H9 (cell line): Measurements from ENCODE around the gene TRAT1. TPM values are rescaled to one million over a fixed set of nuclear protein-coding genes. Genes with fewer than 3 reads are reported as not detected.

ENCODE experiments used
- DNase-seq: peaks from one replicate; pipeline ENCODE4 v3.0.0-alpha.2; 2017
- H2AFZ ChIP-seq: one replicate; pipeline ENCODE4 v1.6.1; 2013; ENCODE audit warnings: mild to moderate bottlenecking, low read length, control low read depth, moderate library complexity
- H2AK5ac ChIP-seq: 2 replicates; pipeline ENCODE4 v1.6.1; 2013; ENCODE audit warnings: low read length, control low read depth, mixed read lengths; ENCODE audit not compliant: insufficient read length
- H2BK120ac ChIP-seq: one replicate; pipeline ENCODE4 v1.6.1; 2013; ENCODE audit warnings: low read depth, mild to moderate bottlenecking, low read length, control low read depth, inconsistent platforms; ENCODE audit not compliant: poor library complexity, severe bottlenecking
- H2BK12ac ChIP-seq: 2 replicates; pipeline ENCODE4 v1.6.1; 2013; ENCODE audit warnings: low read length, control low read depth, mixed read lengths, low read depth; ENCODE audit not compliant: insufficient read length
- H2BK15ac ChIP-seq: 2 replicates; pipeline ENCODE4 v1.6.1; 2013; ENCODE audit warnings: low read depth, low read length, control low read depth
- H2BK20ac ChIP-seq: one replicate; pipeline ENCODE4 v1.6.1; 2013; ENCODE audit warnings: low read depth, mild to moderate bottlenecking, low read length, control low read depth, inconsistent platforms; ENCODE audit not compliant: poor library complexity, severe bottlenecking
- H2BK5ac ChIP-seq: 2 replicates; pipeline ENCODE4 v1.6.1; 2013; ENCODE audit warnings: low read length, control low read depth, mixed read lengths; ENCODE audit not compliant: insufficient read length
- H3K14ac ChIP-seq: 2 replicates; pipeline ENCODE4 v1.6.1; 2013; ENCODE audit warnings: low read length, control low read depth; ENCODE audit not compliant: insufficient read depth
- H3K18ac ChIP-seq: 2 replicates; pipeline ENCODE4 v1.6.1; 2013; ENCODE audit warnings: low read depth, mild to moderate bottlenecking, mixed read lengths, low read length, control low read depth; ENCODE audit not compliant: insufficient read length
- H3K23ac ChIP-seq: 2 replicates; pipeline ENCODE4 v1.6.1; 2013; ENCODE audit warnings: low read length, control low read depth, mixed read lengths, low read depth; ENCODE audit not compliant: insufficient read length
- H3K23me2 ChIP-seq: 2 replicates; pipeline ENCODE4 v1.6.1; 2013; ENCODE audit warnings: low read depth, mild to moderate bottlenecking, mixed read lengths, low read length, control low read depth; ENCODE audit not compliant: insufficient read length, poor library complexity, severe bottlenecking
- H3K27ac ChIP-seq: 2 replicates; pipeline ENCODE4 v1.5.1; 2013; ENCODE audit warnings: low read length, control low read depth, mixed read lengths, low read depth; ENCODE audit not compliant: insufficient read length
- H3K27me3 ChIP-seq: 2 replicates; pipeline ENCODE4 v1.6.1; 2013; ENCODE audit warnings: low read length, control low read depth, inconsistent platforms; ENCODE audit not compliant: insufficient read depth
- H3K4ac ChIP-seq: 2 replicates; pipeline ENCODE4 v1.6.1; 2013; ENCODE audit warnings: low read depth, mild to moderate bottlenecking, control low read depth, inconsistent platforms, low read length, moderate library complexity
- H3K4me1 ChIP-seq: 2 replicates; pipeline ENCODE4 v1.6.1; 2013; ENCODE audit warnings: low read length, control low read depth, inconsistent platforms; ENCODE audit not compliant: insufficient read depth
- H3K4me2 ChIP-seq: 2 replicates; pipeline ENCODE4 v1.6.1; 2013; ENCODE audit warnings: low read length, control low read depth, mixed read lengths; ENCODE audit not compliant: insufficient read length, insufficient read depth
- H3K56ac ChIP-seq: 2 replicates; pipeline ENCODE4 v1.6.1; 2013; ENCODE audit warnings: low read depth, mild to moderate bottlenecking, mixed read lengths, low read length, control low read depth; ENCODE audit not compliant: insufficient read length
- H3K79me1 ChIP-seq: 2 replicates; pipeline ENCODE4 v1.6.1; 2013; ENCODE audit warnings: low read depth, mild to moderate bottlenecking, moderate library complexity, low read length, control low read depth, inconsistent platforms; ENCODE audit not compliant: insufficient read depth, poor library complexity, severe bottlenecking
- H3K79me2 ChIP-seq: 2 replicates; pipeline ENCODE4 v1.6.1; 2013; ENCODE audit warnings: low read length, control low read depth, inconsistent platforms; ENCODE audit not compliant: insufficient read depth
- H3K9ac ChIP-seq: 2 replicates; pipeline ENCODE4 v1.6.1; 2013; ENCODE audit warnings: low read length, control low read depth, mixed read lengths; ENCODE audit not compliant: insufficient read length; ENCODE audit errors: extremely low read depth
- H3K9me3 ChIP-seq: one replicate; pipeline ENCODE4 v1.6.1; 2013; ENCODE audit warnings: low read depth, low read length, inconsistent platforms; ENCODE audit not compliant: control insufficient read depth
- H3T11ph ChIP-seq: one replicate; pipeline ENCODE4 v1.6.1; 2013; ENCODE audit warnings: mild to moderate bottlenecking, low read length, control low read depth, inconsistent platforms
- H4K20me1 ChIP-seq: one replicate; pipeline ENCODE4 v1.6.1; 2013; ENCODE audit not compliant: control insufficient read depth, insufficient read length, insufficient read depth
- H4K5ac ChIP-seq: 2 replicates; pipeline ENCODE4 v1.6.1; 2013; ENCODE audit warnings: low read depth, mild to moderate bottlenecking, mixed read lengths, low read length, control low read depth; ENCODE audit not compliant: insufficient read length
- H4K8ac ChIP-seq: replicated peaks from 2 replicates; pipeline ENCODE4 v1.6.1; 2013; ENCODE audit warnings: low read length, control low read depth, mixed read lengths, low read depth; ENCODE audit not compliant: insufficient read length
- H4K91ac ChIP-seq: 2 replicates; pipeline ENCODE4 v1.6.1; 2013; ENCODE audit warnings: low read depth, mild to moderate bottlenecking, moderate library complexity, mixed read lengths, low read length, control low read depth; ENCODE audit not compliant: insufficient read length
- H3K27ac Mint-ChIP-seq, 3 experiments: 2 replicates in 2 of 3; 3 replicates in 1 of 3; pipeline ENCODE4 v1.8.0; 2020 to 2021; ENCODE audit warnings: mixed read lengths in 3 of 3, mild to moderate bottlenecking in 1 of 3, moderate library complexity in 1 of 3
- H3K27me3 Mint-ChIP-seq: 2 replicates; pipeline ENCODE4 v1.8.0; 2021; ENCODE audit warnings: low read depth, mild to moderate bottlenecking, moderate library complexity, mixed read lengths
- H3K36me3 Mint-ChIP-seq, 3 experiments: 2 replicates in 2 of 3; 3 replicates in 1 of 3; pipeline ENCODE4 v1.8.0; 2020 to 2021; ENCODE audit warnings: low read depth in 3 of 3, mixed read lengths in 3 of 3; ENCODE audit not compliant: insufficient read depth in 1 of 3
- H3K4me1 Mint-ChIP-seq, 2 experiments: 2 replicates each; pipeline ENCODE4 v1.8.0; 2020; ENCODE audit warnings: mixed read lengths in 2 of 2
- H3K4me3 Mint-ChIP-seq, 2 experiments: 2 replicates in 1 of 2; 3 replicates in 1 of 2; pipeline ENCODE4 v1.8.0; 2020 to 2021; ENCODE audit warnings: mild to moderate bottlenecking in 2 of 2, mixed read lengths in 2 of 2, moderate library complexity in 1 of 2
- H3K9me3 Mint-ChIP-seq, 2 experiments: 2 replicates in 1 of 2; 3 replicates in 1 of 2; pipeline ENCODE4 v1.8.0; 2020; ENCODE audit warnings: mild to moderate bottlenecking in 2 of 2, mixed read lengths in 2 of 2, moderate library complexity in 1 of 2
- WGBS: extraction: QIAGEN DNeasy Blood & Tissue Kit; methylation state at CpG from one replicate; pipeline ENCODE4 v1.1.7; 2013; ENCODE audit warnings: missing lambda C conversion rate, low lambda C conversion rate, mixed read lengths; ENCODE audit not compliant: insufficient read length; ENCODE audit errors: extremely low coverage; 5-methylcytosine and 5-hydroxymethylcytosine counted together
- total RNA-seq: library from RNA; stranded (reverse); gene quantifications from 2 replicates; pipeline ENCODE4 v1.2.1, GENCODE V29; 2021
- TF ChIP-seq, protein P1 (sequence below): fragments of 200-600 bp; sonication (generic); conservative IDR thresholded peaks from 3 replicates; pipeline ENCODE4 v1.8.0; 2021; ENCODE audit warnings: antibody characterized with exemption, mild to moderate bottlenecking

TRAT1 gene
- total RNA-seq, 1 experiment from 2014 or later = not detected

DNA sequence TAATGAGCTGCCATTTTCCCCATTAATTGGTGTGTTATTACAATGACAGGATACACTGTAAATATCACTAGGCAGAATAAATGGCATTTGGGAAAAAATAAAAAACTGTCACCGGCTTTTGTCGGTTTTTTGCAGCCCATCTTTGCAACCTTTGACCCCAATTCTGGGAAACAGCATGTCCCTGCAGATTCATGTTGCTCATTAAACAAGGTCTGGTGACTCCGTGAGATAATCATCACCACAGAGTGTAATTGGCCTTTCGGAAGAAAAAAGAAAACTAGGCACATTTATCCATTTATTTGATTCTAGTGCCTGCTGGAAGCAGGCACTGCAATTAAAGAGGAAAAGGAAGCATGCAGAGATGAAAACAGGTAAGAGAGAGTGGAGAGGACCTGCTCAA lies 64.5 kb downstream of the TRAT1 start:
- Histone ChIP-seq H3K79me2 (no peaks in the 10 kb centered on the region), H3K27ac (no peak overlapping the region), H3K56ac (no peak overlapping the region), H3K23ac (no peak overlapping the region), H3K9ac (no peak overlapping the region), H3K4ac (no peak overlapping the region), H3T11ph (no peak overlapping the region), H2AFZ (no peak overlapping the region), H3K79me1 (no peaks in the 10 kb centered on the region), H4K5ac (no peak overlapping the region), H2BK12ac (no peak overlapping the region), H3K4me2 (no peak overlapping the region), H2BK15ac (no peak overlapping the region), H2BK120ac (no peak overlapping the region), H4K20me1 (no peaks in the 10 kb centered on the region), H4K91ac (no peak overlapping the region), H4K8ac (no peak overlapping the region), H2AK5ac (no peak overlapping the region), H2BK20ac (no peak overlapping the region), H3K9me3 (no peaks in the 10 kb centered on the region), H3K14ac (no peak overlapping the region), H2BK5ac (no peak overlapping the region), H3K27me3 (no peaks in the 10 kb centered on the region), H3K23me2 (no peaks in the 10 kb centered on the region), H3K4me1 (peaks cover 3% of the 10 kb centered on the region), H3K18ac (no peak overlapping the region)
- Mint-ChIP-seq H3K27ac (no peak overlapping the region), H3K9me3 (no peaks in the 10 kb centered on the region), H3K4me1 (peaks cover 10 to 13% of the 10 kb centered on the region in 2 experiments), H3K36me3 (no peaks in the 10 kb centered on the region), H3K4me3 (no peak overlapping the region), H3K27me3 (no peaks in the 10 kb centered on the region)
- no peak for DNase-seq
- no CpG with 5 or more reads among the region's 4 CpGs for WGBS
- TF ChIP-seq, protein P1, sequence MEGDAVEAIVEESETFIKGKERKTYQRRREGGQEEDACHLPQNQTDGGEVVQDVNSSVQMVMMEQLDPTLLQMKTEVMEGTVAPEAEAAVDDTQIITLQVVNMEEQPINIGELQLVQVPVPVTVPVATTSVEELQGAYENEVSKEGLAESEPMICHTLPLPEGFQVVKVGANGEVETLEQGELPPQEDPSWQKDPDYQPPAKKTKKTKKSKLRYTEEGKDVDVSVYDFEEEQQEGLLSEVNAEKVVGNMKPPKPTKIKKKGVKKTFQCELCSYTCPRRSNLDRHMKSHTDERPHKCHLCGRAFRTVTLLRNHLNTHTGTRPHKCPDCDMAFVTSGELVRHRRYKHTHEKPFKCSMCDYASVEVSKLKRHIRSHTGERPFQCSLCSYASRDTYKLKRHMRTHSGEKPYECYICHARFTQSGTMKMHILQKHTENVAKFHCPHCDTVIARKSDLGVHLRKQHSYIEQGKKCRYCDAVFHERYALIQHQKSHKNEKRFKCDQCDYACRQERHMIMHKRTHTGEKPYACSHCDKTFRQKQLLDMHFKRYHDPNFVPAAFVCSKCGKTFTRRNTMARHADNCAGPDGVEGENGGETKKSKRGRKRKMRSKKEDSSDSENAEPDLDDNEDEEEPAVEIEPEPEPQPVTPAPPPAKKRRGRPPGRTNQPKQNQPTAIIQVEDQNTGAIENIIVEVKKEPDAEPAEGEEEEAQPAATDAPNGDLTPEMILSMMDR = no peak
